ENCODE results near the gene MED14.

The MED14 gene

GRCh38 chrX:40615976-40616375 is 119.4 kb downstream of the MED14 start:
- ATAC-seq: no peak
- no peak for TF ChIP-seq ESRRG (CRISPR knock-in tag; IDR thresholded peaks at IDR 0.05)
- TF ChIP-seq, protein P1, sequence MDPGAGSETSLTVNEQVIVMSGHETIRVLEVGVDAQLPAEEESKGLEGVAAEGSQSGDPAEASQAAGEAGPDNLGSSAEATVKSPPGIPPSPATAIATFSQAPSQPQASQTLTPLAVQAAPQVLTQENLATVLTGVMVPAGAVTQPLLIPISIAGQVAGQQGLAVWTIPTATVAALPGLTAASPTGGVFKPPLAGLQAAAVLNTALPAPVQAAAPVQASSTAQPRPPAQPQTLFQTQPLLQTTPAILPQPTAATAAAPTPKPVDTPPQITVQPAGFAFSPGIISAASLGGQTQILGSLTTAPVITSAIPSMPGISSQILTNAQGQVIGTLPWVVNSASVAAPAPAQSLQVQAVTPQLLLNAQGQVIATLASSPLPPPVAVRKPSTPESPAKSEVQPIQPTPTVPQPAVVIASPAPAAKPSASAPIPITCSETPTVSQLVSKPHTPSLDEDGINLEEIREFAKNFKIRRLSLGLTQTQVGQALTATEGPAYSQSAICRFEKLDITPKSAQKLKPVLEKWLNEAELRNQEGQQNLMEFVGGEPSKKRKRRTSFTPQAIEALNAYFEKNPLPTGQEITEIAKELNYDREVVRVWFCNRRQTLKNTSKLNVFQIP (CRISPR knock-in tag; IDR thresholded peaks at IDR 0.05; ENCODE audit: borderline replicate concordance, low read depth): no peak
- TF ChIP-seq ZNF70 (CRISPR knock-in tag; IDR thresholded peaks at IDR 0.05): no peak
- no peak for TF ChIP-seq OSR1 (CRISPR knock-in tag; IDR thresholded peaks at IDR 0.05)
- TF ChIP-seq, protein P2, sequence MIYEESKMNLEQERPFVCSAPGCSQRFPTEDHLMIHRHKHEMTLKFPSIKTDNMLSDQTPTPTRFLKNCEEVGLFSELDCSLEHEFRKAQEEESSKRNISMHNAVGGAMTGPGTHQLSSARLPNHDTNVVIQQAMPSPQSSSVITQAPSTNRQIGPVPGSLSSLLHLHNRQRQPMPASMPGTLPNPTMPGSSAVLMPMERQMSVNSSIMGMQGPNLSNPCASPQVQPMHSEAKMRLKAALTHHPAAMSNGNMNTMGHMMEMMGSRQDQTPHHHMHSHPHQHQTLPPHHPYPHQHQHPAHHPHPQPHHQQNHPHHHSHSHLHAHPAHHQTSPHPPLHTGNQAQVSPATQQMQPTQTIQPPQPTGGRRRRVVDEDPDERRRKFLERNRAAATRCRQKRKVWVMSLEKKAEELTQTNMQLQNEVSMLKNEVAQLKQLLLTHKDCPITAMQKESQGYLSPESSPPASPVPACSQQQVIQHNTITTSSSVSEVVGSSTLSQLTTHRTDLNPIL (CRISPR knock-in tag; IDR thresholded peaks at IDR 0.05; ENCODE audit: low read depth): no peak
- TF ChIP-seq GLIS3 (CRISPR knock-in tag; IDR thresholded peaks at IDR 0.05): no peak
- TF ChIP-seq RARB (CRISPR knock-in tag; IDR thresholded peaks at IDR 0.05): no peak

- TF ChIP-seq GLIS3 (CRISPR knock-in tag; IDR thresholded peaks at IDR 0.05) (no peak), TOX (CRISPR knock-in tag; IDR thresholded peaks at IDR 0.05; ENCODE audit: borderline replicate concordance) (no peak), OSR1 (CRISPR knock-in tag; IDR thresholded peaks at IDR 0.05) (no peak), ZFP3 (CRISPR knock-in tag; IDR thresholded peaks at IDR 0.05) (no peak), ZNF8 (CRISPR knock-in tag; IDR thresholded peaks at IDR 0.05) (no peak)
- TF ChIP-seq, protein P1 (CRISPR knock-in tag; IDR thresholded peaks at IDR 0.05; ENCODE audit: borderline replicate concordance, low read depth): no peak
- TF ChIP-seq, protein P3, sequence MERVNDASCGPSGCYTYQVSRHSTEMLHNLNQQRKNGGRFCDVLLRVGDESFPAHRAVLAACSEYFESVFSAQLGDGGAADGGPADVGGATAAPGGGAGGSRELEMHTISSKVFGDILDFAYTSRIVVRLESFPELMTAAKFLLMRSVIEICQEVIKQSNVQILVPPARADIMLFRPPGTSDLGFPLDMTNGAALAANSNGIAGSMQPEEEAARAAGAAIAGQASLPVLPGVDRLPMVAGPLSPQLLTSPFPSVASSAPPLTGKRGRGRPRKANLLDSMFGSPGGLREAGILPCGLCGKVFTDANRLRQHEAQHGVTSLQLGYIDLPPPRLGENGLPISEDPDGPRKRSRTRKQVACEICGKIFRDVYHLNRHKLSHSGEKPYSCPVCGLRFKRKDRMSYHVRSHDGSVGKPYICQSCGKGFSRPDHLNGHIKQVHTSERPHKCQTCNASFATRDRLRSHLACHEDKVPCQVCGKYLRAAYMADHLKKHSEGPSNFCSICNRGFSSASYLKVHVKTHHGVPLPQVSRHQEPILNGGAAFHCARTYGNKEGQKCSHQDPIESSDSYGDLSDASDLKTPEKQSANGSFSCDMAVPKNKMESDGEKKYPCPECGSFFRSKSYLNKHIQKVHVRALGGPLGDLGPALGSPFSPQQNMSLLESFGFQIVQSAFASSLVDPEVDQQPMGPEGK (CRISPR knock-in tag; IDR thresholded peaks at IDR 0.05; ENCODE audit: borderline replicate concordance): no peak
- ATAC-seq: no peak
Observed at GRCh38 chrX:40612511-40612910, 122.8 kb downstream of the MED14 start.

- ATAC-seq: no peak
- TF ChIP-seq ZNF8 (CRISPR knock-in tag; IDR thresholded peaks at IDR 0.05) (no peak), TOX (CRISPR knock-in tag; IDR thresholded peaks at IDR 0.05; ENCODE audit: borderline replicate concordance) (no peak), ZNF565 (CRISPR knock-in tag; conservative IDR thresholded peaks at IDR 0.05; ENCODE audit: low read depth) (no peak), PPARA (CRISPR knock-in tag; IDR thresholded peaks at IDR 0.05; ENCODE audit: borderline replicate concordance) (no peak), OSR1 (CRISPR knock-in tag; IDR thresholded peaks at IDR 0.05) (no peak), BACH2 (CRISPR knock-in tag; IDR thresholded peaks at IDR 0.05; ENCODE audit: borderline replicate concordance) (no peak), CSRNP3 (CRISPR knock-in tag; IDR thresholded peaks at IDR 0.05) (no peak), ZC3H10 (CRISPR knock-in tag; IDR thresholded peaks at IDR 0.05) (no peak), ISL1 (CRISPR knock-in tag; IDR thresholded peaks at IDR 0.05) (no peak), GLIS3 (CRISPR knock-in tag; IDR thresholded peaks at IDR 0.05) (no peak), RARB (CRISPR knock-in tag; IDR thresholded peaks at IDR 0.05) (no peak), ESRRG (CRISPR knock-in tag; IDR thresholded peaks at IDR 0.05) (no peak), TCF4 (CRISPR knock-in tag; IDR thresholded peaks at IDR 0.05; ENCODE audit: borderline replicate concordance) (no peak)
- TF ChIP-seq, protein P2 (CRISPR knock-in tag; IDR thresholded peaks at IDR 0.05; ENCODE audit: low read depth): no peak
- TF ChIP-seq, protein P1 (CRISPR knock-in tag; IDR thresholded peaks at IDR 0.05; ENCODE audit: borderline replicate concordance, low read depth): no peak
- TF ChIP-seq, protein P3 (CRISPR knock-in tag; IDR thresholded peaks at IDR 0.05; ENCODE audit: borderline replicate concordance): no peak
Observed at GRCh38 chrX:40607381-40607780, 128.0 kb downstream of the MED14 start.
